Kidney (tissue), 22 donors: ENCODE data around the gene GPR78. TPM values are rescaled to one million over a fixed set of nuclear protein-coding genes. Genes with fewer than 3 reads are reported as not detected.

Experiments
- DNase-seq, 5 donors: peaks; one replicate each; pipeline ENCODE4 v3.0.0-alpha.2; 2013 to 2020
- FAIRE-seq: peaks from 2 replicates; lab custom pipeline; 2012; peaks lifted over from hg19 to GRCh38; lab: Jason Lieb, UNC
- H3K27ac ChIP-seq, 2 donors: one replicate each; pipeline ENCODE4 v1.7.0; 2013; ENCODE audit warnings: low read depth in 2 of 2, low read length in 2 of 2, inconsistent platforms in 1 of 2
- H3K27me3 ChIP-seq: one replicate; pipeline ENCODE4 v1.7.1; 2013; ENCODE audit warnings: low read length, inconsistent platforms; ENCODE audit not compliant: control insufficient read depth, insufficient read depth
- H3K36me3 ChIP-seq, 3 donors: one replicate each; pipeline versions ENCODE4 v1.7.0 to v1.7.1; 2013; ENCODE audit warnings: low read length in 3 of 3, control low read depth in 1 of 3, inconsistent platforms in 1 of 3; ENCODE audit not compliant: insufficient read depth in 3 of 3, control insufficient read depth in 2 of 3
- H3K4me1 ChIP-seq, 3 donors: one replicate each; pipeline versions ENCODE4 v1.7.0 to v1.7.1; 2013; ENCODE audit warnings: low read length in 3 of 3, inconsistent platforms in 1 of 3, low read depth in 1 of 3; ENCODE audit not compliant: control insufficient read depth in 2 of 3, insufficient read depth in 2 of 3
- H3K4me3 ChIP-seq, 3 donors: one replicate each; pipeline versions ENCODE4 v1.7.0 to v1.8.1; 2013; ENCODE audit warnings: low read length in 3 of 3, control low read depth in 1 of 3, inconsistent platforms in 1 of 3
- H3K9ac ChIP-seq, 3 donors: one replicate each; pipeline versions ENCODE4 v1.7.0 to v1.7.1; 2013; ENCODE audit warnings: low read length in 3 of 3, control low read depth in 1 of 3, inconsistent platforms in 1 of 3
- H3K9me3 ChIP-seq, 3 donors: one replicate each; pipeline versions ENCODE4 v1.7.0 to v1.7.1; 2013; ENCODE audit warnings: low read length in 3 of 3, control low read depth in 1 of 3, inconsistent platforms in 1 of 3; ENCODE audit not compliant: control insufficient read depth in 2 of 3, insufficient read depth in 1 of 3
- intact Hi-C: fragments of 100-400 bp; cut with DNase I; formaldehyde crosslinking; loops from one replicate; pipeline ENCODE4 v1.11.1; 2022
- long read RNA-seq, 10 donors: library from polyadenylated mRNA in 1 of 10; unstranded in 1 of 10; transcript quantifications; one replicate each; pipeline ENCODE4 v2.0.0 and lab custom pipeline, GENCODE V29; 2021 to 2026
- polyA plus RNA-seq: library from polyadenylated mRNA; stranded (reverse); fragments of 350-450 nt; fragmentation: Illumina TruSeq; extraction: RNeasy Lipid Tissue Mini Kit (QIAGEN cat#74804); gene quantifications from one replicate; pipeline ENCODE4 v1.2.3, GENCODE V29; 2014; ENCODE audit warnings: low read depth, low replicate concordance; ENCODE audit not compliant: insufficient read depth
- total RNA-seq: library from RNA; stranded (reverse); fragmentation: NEBNext Ultra II Directional; extraction: Animal tissue kit (Norgen Biotek cat#: 25700); gene quantifications from one replicate; pipeline ENCODE4 v1.2.1, GENCODE V29; 2021
- TF ChIP-seq, protein P1 (sequence below): IDR thresholded peaks from 3 replicates; pipeline ENCODE4 v1.5.1; 2012; ENCODE audit warnings: mild to moderate bottlenecking, moderate library complexity, borderline replicate concordance; ENCODE audit not compliant: insufficient read depth; ENCODE audit errors: extremely low read depth
- donor health status: control.
- donor health status: control.
- donor health status: control.
- donor health status: control.
- donor health status: control.
- donor health status: DM: yes; HTN: yes; CAD: no.
- donor health status: Normal renal cell carcinoma (clear cell type).

Gene GPR78, protein sequence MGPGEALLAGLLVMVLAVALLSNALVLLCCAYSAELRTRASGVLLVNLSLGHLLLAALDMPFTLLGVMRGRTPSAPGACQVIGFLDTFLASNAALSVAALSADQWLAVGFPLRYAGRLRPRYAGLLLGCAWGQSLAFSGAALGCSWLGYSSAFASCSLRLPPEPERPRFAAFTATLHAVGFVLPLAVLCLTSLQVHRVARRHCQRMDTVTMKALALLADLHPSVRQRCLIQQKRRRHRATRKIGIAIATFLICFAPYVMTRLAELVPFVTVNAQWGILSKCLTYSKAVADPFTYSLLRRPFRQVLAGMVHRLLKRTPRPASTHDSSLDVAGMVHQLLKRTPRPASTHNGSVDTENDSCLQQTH
- total RNA-seq (not detected), polyA plus RNA-seq (not detected)
- long read RNA-seq, donor 1: 0 reads
- long read RNA-seq, donor 2: 0 reads
- long read RNA-seq, donor 3: 0 reads
- long read RNA-seq, donor 4: 0 reads
- long read RNA-seq, donor 5: 0 reads
- long read RNA-seq, donor 6: 0 reads
- long read RNA-seq, donor 7, partial matches to known transcripts: 0 of 1 reads
- long read RNA-seq, donor 7, other reads (novel, unspliced or antisense): 1 of 1 reads
- long read RNA-seq, donor 8: 0 reads
- long read RNA-seq, donor 9: 0 reads
- long read RNA-seq, donor 10: 0 reads

DNA sequence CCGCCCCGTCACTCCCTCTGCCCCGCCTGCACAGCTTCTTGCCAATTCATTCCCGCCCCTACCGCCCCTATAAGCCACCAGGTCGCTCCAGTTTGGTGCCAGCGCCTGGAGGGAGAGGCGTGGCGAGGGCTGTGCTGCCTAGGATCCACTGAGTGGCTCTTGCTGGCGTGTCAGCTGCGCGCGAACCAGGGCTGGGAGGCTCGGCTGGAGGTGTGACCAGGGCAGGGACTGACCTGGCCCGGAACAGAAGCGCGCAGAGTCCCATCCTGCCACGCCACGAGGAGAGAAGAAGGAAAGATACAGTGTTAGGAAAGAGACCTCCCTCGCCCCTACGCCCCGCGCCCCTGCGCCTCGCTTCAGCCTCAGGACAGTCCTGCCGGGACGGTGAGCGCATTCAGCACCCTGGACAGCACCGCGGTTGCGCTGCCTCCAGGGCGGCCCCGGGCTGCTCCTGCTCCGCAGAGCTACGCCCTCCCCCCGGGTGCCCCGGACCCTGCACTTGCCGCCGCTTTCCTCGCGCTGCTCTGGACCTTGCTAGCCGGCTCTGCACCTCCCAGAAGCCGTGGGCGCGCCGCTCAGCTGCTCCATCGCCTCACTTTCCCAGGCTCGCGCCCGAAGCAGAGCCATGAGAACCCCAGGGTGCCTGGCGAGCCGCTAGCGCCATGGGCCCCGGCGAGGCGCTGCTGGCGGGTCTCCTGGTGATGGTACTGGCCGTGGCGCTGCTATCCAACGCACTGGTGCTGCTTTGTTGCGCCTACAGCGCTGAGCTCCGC is at the start of gene GPR78:
GPR78 (plus strand) TSS at position 72 of the 773 bp plus-strand sequence; CDS start at position 663, 591 bp downstream.
- intact Hi-C loops: no loop called here
- H3K27ac ChIP-seq: no peak within 1 kb of the TSS
- no peaks in the 10 kb centered on the region for H3K4me1 ChIP-seq
- H3K27me3 ChIP-seq: peaks cover 4% of the 10 kb centered on the region
- no peak within 1 kb of the TSS for H3K4me3 ChIP-seq
- DNase-seq: peak; percentile 83 to 93 (median 91)
- no peak within 1 kb of the TSS for H3K9ac ChIP-seq
- TF ChIP-seq, protein P1, sequence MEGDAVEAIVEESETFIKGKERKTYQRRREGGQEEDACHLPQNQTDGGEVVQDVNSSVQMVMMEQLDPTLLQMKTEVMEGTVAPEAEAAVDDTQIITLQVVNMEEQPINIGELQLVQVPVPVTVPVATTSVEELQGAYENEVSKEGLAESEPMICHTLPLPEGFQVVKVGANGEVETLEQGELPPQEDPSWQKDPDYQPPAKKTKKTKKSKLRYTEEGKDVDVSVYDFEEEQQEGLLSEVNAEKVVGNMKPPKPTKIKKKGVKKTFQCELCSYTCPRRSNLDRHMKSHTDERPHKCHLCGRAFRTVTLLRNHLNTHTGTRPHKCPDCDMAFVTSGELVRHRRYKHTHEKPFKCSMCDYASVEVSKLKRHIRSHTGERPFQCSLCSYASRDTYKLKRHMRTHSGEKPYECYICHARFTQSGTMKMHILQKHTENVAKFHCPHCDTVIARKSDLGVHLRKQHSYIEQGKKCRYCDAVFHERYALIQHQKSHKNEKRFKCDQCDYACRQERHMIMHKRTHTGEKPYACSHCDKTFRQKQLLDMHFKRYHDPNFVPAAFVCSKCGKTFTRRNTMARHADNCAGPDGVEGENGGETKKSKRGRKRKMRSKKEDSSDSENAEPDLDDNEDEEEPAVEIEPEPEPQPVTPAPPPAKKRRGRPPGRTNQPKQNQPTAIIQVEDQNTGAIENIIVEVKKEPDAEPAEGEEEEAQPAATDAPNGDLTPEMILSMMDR: no peak
- FAIRE-seq: no peak
- H3K36me3 ChIP-seq: no peaks in the 10 kb centered on the region
- no peaks in the 10 kb centered on the region for H3K9me3 ChIP-seq

DNA sequence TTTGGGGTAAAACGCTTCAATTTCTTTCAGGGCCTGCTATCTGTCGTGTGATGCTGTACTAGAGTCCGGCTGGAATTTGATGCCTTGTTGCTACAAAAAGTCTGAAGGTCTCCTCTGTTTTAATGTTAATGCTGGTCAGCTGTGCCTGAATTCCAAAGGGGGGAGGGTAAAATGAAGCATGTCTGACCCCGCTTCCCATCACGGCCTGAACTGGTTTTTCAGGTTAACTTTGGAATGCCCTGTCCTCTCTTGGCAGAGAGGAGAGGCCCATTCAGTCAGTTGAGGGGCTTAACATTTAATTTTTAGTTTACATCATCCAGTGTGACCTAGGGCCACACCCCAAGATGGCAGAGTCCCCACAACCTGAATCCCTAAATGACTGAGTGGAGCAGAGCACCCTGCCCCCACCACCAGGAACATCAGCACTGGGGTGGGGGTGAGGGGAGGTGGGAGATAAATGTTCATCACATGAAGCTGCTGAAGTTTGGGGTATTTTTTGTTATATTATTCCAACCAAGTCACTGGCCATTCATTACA is 47.9 kb upstream of the GPR78 start:
- H3K9ac ChIP-seq: no peak overlapping the region
- DNase-seq (peak in 3 of 5 donors; percentile 47 to 64 (median 52)), FAIRE-seq (no peak)
- no peak overlapping the region for H3K27ac ChIP-seq
- H3K36me3 ChIP-seq: no peaks in the 10 kb centered on the region
- no peaks in the 10 kb centered on the region for H3K9me3 ChIP-seq
- H3K4me3 ChIP-seq: no peak overlapping the region
- H3K27me3 ChIP-seq: no peaks in the 10 kb centered on the region
- H3K4me1 ChIP-seq: peaks cover 7 to 19% (median 12%) of the 10 kb centered on the region in 3 donors
- TF ChIP-seq, protein P1: no peak
- intact Hi-C loops: no loop called here

DNA sequence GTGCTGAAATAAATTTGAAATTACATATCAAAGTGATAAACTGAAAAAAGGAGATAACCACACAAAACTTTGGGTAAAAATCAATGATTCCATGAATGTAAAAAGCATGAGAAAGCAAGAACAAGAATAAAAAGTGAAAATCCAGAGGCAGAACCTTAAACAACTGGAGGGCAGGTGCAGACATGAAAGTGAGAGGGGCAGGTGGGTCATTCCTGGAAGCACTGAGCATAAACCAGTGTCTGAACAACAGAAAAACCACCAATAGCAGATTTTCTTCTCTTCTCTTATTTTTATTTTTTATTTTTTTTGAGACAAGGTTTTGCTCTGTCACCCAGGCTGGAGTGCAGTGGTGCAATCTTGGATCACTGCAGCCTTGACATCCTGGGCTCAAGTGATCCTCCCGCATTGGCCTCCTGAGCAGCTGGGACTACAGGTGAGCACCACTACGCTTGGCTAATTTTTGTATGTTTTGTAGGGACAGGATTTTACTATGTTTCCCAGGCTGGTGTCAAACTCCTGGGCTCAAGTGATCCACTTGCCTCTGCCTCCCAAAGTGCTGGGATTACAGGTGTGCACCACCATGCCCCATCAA is 46.8 kb upstream of the GPR78 start:
- Histone ChIP-seq H3K9me3 (no peaks in the 10 kb centered on the region), H3K4me3 (peak overlapping the region in 1 of 3 donors; percentile 11), H3K9ac (peak overlapping the region in 1 of 3 donors; percentile 66), H3K36me3 (no peaks in the 10 kb centered on the region), H3K27ac (peak overlapping the region; percentile 94 to 95), H3K4me1 (peaks cover 7 to 24% (median 15%) of the 10 kb centered on the region in 3 donors), H3K27me3 (no peaks in the 10 kb centered on the region)
- FAIRE-seq (no peak), DNase-seq (no peak)
- intact Hi-C loops: no loop called here
- TF ChIP-seq, protein P1: no peak
